Amniotic epithelial cell (primary cell): ENCODE data around the gene MUTYH.
A peak's percentile ranks its signal among the peaks of the same experiment; 100 is the strongest.
"Not testable (repeated sequence)": the region's sequence is repeated elsewhere in the genome, so short reads cannot be mapped to it uniquely, and the experiment has no call there.

Experiments used
- DNase-seq: peaks from one replicate; pipeline ENCODE4 v3.0.0-alpha.2; 2010; ENCODE audit warnings: low read depth

The MUTYH gene

DNA sequence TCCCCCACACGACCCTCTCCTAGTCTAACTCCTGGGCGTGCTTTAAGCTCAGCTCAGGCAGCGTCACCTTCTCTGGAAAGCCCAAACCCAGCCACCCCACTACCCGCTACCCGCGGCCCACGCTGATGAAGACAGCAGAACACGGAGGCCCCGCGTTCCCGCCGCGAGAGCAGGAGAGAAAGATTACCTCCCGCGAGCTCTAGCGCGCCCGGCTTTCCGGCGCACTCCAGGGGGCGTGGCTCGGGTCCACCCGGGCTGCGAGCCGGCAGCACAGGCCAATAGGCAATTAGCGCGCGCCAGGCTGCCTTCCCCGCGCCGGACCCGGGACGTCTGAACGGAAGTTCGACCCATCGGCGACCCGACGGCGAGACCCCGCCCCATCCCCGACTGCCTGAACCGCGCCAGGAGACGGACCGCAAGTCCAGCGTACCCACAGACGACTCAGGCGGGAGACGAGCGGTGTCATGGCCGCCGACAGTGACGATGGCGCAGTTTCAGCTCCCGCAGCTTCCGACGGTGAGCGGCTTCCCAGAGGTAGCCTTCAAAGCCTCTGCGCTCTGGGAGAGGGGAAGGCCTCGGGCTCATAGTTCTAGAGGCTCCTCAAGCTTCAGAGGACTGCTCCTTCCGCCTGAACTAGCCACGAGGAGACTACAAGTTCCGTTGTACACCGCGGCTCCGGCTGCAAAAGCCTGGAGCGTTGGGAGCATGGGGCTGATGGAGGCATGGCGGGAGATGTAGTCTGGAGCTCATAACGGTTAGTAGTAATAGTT lies at the start of gene MUTYH, which contains the start of gene TOE1:
MUTYH (minus strand) TSS at position 652 of the 770 bp plus-strand sequence. CDS start 5,935 bp downstream, outside the sequence.
TOE1 (plus strand) TSS at position 382 of the 770 bp plus-strand sequence; CDS start at position 465, 83 bp downstream.
- DNase-seq = peak; percentile 87

DNA sequence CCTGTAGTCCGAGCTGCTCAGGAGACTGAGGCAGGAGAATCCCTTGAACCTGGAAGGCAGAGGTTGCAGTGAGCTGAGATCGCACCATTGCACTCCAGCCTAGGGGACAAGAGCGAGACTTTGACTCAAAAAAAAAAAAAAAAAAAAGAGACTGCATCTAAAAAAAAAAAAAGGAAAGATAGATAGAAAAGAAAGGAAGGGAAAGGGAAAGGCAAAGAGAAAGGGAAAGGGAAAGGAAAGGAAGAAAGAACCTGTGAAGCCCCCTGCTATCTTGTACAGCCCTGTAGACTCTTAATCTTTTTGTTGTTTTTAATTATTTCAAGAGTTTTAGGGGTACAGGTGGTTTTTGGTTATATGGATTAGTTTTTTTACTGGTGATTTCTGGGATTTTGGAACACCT lies 46.0 kb upstream of the MUTYH start:
- no peak for DNase-seq

DNA sequence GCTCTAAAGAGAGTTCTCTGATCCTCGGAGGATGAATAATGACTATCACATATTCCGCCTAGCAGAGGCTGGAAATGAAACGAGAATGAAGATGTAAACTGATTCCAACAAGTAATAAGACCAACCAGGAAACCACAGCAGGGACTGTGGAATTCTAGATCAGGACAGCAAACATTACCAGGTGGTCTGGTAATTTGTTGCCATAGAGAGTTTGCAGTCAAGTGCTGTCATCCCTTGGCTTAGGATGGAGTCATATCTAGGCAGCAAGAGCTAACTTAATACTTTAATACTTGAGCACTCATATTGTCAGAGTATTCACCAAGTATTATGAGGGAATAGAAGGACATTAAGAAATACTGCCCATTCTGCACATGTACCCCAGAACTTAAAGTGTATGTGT lies 45.1 kb upstream of the MUTYH start:
- no peak for DNase-seq

DNA sequence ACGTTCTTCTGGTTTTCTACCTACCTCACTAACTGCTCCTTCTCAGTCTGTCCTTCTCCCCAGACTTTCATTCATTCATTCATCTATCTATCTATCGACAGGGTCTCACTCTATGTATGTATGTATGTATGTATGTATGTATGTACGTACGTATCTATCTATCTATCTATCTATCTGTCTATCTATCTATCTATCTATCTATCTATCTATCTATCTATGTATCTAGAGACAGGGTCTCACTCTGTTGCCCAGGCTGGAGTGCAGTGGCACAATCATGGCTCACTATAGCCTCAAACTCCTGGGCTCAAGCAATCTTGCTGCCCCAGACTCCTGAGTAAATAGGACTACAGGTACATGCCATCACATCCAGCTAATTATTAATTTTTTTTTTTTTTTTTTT lies 44.0 kb upstream of the MUTYH start:
- not testable (repeated sequence) for DNase-seq

DNA sequence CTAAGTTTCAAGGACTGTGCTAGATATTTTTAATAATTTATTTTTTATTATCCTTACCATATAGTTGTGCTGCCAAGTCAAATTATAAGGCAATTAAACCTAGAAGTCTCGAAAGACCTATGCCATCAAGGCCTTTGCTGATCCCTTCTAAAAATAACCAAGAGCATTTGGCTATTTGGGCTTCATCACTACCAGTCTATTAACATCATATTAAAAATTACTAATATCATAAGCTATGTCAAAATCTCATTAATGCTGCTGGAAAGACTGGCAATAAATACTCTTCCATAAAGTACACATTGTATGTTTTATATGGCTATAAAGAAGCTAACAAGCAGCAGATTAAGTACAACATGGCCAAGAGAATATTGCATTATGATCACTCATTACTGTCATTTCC lies 43.0 kb upstream of the MUTYH start:
- DNase-seq = no peak

DNA sequence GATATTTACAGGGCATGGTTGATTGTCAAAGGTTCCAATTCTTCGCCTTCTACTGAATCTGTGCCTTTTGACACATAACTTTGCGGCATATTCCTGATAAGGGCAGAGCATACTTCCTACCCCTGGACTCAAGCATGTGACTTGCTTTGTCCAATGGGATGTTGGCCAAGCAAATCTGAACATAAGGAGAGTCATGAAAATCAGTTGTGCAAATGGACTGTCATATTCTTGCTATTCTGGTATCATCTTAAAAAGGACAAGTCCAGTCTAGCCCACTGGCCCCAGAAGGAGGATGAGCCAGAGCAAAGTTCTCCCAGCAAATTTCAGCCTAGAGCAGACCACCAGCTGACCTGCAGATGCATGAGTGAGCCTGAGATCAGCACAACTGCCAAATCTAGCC lies 41.0 kb upstream of the MUTYH start:
- no peak for DNase-seq

DNA sequence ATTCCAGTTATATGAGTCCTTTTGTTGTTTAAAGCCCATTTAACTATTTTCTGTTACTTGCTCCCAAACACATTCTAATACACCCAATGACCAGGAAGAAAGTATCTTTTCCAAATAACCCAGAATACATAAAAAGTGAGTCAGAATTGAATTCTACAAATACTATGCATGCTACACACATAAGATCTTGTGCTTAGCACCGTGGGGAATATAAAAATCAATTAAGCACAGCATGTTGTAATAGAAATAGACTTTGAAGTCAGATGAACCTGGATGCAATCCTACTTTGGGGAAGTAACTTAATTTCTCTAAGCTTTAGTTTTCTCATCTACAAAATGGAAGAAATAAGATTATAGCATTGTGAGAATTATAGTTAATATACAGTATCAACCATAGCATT lies 40.5 kb upstream of the MUTYH start:
- no peak for DNase-seq

DNA sequence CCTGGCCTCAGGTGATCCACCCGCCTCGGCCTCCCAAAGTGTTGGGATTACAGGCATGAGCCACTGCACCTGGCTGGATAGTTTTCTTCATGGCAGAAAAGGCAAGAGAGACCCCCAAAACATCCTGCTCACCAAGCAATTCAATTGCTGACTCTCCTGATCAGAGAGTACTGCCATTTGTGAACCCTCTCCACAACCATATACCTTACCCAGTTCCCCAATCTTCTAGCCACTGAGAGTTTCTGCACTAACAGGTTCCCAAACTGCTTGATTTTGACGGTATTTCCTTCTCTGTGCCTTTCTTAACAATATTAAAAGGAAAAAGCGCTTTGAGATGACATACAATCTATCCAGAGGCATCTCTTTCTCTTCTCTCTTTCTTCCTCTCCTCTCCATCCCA lies 39.9 kb upstream of the MUTYH start:
- DNase-seq = no peak

DNA sequence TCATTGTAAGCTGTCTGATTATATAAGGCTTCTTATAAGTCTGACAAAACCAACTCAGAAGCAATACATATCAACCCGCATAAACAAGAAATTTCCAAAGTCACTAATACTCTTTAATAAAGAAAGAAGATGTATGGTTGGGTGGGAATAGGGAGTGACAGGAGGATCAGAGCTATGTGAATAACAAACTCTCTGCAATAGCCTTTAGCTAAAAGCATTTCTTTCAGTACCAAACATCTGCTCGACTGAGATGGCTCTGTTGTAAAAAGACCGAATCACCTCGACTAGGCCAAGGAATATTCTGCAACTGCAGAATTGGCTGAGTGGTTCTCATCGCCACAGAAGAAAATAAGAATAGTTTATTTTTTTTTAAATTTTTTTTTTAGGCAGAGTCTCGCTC lies 39.3 kb upstream of the MUTYH start:
- no peak for DNase-seq

DNA sequence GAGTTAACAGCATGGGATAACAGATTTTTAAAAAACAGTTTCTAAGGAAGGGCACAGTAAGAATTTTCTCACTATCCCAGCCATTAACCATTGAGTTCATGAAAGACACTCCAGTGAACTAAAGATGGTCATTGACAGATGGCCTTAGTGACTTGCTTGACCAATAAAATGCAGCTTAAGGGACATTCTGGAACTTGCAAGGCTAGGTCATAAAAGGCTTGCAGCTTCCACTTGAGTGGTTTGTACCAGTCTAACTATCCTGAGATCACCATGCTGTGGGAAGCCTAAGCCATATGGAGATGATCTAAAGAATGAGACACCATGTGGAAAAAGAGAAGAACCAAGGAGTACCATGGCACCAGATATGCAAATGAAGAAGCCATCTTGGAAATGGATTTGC lies 37.9 kb upstream of the MUTYH start:
- no peak for DNase-seq

DNA sequence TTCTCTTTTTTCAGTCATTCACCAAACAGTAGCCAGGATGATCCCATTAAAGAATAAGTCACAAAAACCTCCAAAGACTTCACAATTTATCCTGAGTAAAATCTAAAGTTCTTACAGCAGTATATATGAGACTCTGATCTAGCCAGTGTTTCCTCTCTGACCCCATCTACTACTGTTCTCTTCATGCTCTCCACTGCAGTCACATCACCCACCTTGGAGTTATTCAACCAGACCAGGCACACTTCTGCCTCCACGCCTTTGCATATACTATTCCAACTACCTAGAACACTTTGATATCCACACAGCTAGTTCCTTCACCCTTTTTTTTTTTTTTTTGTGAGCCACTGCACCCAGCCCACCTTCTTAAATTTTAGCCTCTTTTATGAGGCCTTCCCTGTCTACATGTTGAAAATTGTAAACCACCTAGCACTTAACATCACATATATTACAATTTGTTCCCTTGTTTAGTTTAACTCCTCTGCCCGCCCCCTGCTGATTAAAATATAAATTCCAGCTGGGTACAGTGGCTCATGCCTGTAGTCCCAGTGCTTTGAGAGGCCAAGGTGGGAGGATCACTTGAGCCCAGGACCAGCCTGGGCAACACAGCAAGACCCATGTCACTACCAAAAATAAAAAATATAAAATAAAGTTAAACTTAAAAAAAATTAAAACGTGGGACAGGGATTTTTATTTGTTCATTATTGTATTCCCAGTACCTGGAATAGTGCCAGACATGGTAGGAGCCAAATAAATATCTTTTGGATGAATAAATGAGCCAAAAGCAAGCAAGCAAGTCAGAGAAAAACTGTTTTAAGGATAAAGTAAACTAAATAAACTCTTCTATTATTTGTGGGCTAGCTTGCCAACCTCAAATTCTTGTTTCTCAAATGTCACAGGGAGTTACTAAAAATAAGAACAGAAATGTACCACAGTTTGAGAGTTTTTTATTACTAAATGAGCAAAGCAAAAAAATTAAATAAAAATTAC lies 35.2 kb upstream of the MUTYH start:
- no peak for DNase-seq

DNA sequence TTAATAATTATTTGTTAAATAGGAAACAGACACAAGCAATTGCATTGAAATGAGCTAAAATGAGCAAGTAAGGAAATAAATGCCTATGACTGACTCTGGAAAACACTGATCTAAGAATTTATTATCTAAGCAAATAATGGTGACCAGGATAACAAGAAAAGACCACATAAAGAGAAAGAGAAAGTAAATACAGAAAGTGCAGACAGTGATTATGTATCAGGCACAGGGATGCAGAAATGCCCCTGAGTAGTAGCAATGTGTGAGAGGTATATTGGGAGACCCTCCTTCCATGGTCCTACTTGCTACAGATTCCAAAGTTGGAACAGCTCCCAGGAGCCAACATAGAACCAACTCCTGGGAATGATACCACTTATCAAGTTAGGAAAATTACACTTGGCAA lies 33.3 kb upstream of the MUTYH start:
- DNase-seq = no peak

DNA sequence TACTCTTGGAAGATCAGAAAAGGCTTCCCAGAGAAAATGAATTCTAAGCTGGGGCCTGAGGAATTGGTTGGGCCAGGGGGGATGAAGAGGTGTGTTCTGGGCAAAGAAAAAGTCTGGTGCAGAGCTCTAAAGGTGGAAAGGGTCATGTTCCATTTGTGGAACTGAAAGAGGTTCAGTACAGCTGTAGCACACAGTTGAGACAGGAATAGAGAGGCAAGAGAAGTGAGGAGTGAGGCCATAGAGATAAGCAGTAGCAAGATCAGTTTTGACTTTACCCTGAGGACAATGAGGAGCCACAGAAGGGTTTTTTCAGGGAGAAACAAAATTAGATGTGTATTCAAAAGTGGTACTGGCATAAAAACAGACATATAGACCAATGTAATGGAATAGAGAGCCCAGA lies 30.3 kb upstream of the MUTYH start:
- DNase-seq = no peak

DNA sequence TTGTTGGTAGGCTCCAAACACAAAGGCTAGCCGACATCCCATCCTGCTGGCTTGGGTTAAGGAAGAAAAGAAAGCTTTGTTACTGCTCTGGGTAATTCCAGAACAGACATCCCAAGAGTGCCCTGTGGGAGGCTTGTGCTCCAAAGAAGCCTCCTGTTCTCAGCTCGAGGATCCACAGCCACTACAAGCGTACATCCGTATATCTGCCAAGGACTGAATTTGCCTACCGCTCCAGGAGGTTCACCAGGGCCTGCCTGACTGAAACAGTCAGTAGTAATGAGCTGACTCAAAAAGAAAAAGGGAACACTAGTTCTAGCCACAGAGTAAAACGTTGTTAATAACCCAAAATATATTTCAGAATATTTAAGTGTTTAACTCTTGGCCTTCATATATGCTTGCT lies 24.8 kb upstream of the MUTYH start:
- DNase-seq = no peak

DNA sequence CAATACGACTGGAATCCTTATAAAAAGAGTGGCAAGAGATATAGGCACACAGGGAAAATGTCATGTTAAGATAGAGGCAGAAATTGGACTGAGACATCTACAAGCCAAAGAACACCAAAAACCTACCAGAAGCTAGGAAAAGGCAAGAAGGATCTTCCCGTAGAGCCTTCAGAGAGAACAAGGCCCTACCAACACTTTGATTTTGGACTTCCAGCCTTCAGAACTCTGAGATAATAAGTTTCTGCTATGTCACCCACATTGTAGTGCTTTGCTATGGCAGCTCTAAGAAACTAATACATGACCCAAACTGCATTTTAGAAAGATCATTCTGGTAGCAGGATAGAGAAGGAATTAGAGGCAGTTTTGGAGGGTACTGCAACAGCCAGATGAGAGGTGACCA lies 24.1 kb upstream of the MUTYH start:
- DNase-seq = no peak

DNA sequence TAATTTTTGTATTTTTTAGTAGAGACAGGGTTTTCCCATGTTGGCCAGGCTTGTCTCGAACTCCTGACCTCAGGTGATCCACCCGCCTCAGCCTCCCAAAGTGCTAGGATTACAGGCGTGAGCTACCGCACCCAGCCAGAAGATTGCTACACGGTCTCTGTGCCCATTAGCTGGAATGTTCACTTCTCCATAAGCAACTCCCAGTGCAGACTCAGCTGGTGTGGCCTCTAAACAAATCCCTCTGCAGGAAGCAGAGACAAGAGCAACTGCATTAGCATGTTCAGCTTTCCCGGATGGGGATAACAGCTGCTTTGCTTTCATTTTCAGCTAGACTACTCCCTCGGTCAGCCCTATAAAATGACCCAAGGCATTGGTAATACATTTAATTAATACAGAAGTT lies 20.7 kb upstream of the MUTYH start:
- peak; percentile 87 for DNase-seq

DNA sequence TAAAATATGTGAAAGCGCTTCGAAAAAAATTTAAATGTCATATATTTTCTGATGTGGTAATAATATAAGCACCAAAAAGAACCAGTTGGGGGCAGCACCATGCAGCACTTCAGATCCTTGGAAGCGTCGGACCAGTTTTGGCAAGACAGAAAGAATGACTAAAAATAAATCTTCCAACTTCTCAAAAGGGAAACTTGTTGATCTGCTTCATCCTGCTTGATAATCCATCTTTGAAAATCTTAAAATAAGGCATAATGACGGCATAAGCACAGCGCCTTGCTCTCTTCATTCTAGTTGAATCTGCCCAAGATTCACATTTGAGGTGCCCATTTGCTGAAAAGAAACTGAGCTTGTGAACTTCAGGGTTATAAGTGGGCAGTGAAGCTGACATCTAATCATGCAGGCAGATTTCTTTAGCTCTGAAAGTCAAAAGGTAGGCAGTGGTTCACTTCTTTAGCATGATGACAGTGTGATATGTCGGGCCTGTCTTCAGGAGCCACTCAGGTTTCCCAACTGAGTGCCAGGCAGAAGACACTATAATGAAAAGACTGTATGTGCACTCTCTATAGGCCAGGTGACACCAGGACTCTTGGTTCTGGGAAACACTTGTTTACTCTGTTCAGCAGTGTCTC lies 19.8 kb upstream of the MUTYH start:
- peak; percentile 65 for DNase-seq

DNA sequence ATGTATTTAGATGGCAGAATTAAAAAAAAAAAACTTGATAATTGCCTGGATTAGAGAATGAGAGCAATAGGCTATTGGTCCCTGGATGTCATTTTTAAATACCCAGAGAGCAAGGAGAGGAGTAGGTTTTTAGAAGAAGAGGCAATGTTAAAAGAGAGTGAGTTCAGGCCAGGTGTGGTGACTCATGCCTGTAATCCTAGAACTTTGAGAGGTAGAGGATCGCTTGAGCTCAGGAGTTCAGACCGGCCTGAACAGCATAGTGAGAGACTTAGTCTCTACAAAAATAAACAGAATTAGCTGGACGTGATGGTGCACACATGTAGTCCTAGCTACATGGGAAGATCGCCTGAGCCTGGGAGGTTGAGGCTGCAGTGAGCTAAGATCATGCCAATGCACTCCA lies 15.9 kb upstream of the MUTYH start:
- no peak for DNase-seq

DNA sequence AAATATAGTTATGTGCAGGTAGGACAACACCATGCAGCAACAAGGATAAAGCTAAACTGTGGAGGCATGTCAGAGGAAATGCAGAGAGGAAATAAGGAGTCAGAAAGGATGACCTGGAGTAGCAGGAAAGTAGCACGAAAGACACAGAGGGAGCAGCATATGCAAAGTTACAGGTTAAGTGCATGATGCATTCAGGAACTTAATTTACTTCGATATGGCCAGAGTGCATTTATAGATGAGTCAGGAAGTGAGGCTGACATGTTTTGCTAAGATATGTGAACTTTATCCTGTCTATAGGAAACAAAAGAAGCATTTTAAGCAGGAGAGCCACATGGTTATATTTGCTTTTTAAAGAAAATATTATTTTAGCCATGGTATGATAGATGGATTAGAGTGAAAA lies 15.4 kb upstream of the MUTYH start:
- no peak for DNase-seq

DNA sequence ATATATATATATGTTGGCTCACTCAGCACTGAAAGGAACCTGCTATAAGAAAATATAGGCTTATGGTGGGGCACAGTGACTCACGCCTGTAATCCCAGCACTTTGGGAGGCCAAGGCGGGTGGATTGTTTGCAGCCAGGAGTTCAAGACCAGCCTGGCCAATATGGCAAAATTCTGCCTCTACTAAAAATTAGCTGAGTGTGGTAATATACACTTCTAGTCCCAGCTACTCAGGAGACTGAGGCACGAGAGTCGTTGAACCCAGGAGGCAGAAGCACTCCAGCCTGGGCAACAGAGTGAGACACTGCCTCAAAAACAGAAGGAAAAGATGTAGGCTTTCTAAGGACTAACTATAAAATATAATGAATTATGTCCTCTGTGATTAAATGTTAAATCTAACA lies 14.6 kb upstream of the MUTYH start:
- DNase-seq = no peak

DNA sequence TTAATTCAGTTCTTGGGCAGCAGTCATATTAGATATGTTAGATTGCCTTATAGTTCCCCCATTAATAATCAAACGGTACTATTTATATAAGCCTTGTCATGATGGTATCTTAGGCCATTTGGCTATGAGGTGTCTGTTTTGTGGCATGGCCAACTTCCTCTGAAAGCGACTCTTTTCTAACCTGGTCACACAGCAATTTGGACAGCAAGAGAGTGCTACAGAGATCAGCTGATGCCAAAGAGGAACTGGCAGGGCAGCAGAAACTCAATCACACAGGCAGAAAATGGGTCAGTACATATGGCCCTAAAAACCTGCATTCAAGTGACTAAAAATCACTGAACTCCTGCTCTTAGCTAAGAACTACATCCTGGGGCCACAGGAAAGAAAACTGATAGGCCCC lies 13.4 kb upstream of the MUTYH start:
- DNase-seq = no peak

DNA sequence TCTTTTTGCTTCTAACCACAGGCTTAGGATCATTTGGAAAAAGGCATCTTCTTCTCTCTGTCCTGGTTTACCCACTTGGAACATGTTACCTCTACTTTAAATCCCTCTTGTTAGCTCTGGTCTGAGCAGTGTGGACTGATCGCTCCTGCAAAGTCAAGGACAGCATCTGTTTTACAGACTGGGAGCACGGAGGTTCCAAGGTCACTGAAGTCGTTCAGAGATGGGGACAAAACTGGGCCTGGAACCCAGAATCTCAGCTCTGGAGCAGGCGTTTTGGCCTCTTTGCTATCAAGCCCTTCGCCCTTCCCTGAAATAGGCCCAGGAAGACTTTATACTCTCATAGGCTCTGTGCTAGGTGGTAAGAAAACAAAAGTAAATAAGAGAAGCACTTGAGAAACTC lies 11.3 kb upstream of the MUTYH start:
- no peak for DNase-seq
